DLD1 (cell line): Measurements from ENCODE around the gene S1PR1.
"Not testable (repeated sequence)": the region's sequence is repeated elsewhere in the genome, so short reads cannot be mapped to it uniquely, and the experiment has no call there.

Source experiments
- in situ Hi-C: cut with HindIII; loops from 2 replicates; pipeline ENCODE4 v1.10.0; 2017; ENCODE audit warnings: low sequenced_read_pairs

S1PR1 gene

DNA sequence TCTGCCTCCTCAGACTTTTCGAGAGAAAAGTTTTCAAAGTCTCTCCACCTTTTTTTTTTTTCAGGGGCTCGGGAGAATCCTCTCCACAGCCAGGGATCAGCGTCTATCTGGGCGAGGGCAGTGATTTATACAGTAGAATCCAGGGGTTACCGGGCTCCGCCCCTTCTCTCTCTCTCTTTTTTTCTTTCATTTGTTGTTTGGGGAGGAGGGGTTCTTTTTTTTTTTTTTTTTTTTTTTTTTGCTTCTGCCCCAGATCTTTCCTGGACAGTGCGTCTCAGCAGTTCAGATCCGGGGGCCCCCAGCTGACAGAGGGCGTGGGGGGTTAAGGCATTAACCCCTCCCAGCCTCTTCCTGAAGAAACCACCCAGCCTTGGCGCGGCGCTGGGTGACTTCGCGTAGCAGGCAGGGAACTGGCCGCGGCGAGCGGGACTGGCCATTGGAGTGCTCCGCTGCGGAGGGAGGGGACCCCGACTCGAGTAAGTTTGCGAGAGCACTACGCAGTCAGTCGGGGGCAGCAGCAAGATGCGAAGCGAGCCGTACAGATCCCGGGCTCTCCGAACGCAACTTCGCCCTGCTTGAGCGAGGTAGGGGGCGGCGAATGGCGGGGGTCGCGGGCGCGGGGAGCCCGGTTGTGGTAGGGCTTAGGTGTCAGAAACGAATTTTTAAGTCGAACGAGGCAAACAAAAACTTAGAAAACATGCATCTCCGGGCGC is at the start of gene S1PR1:
TSS of gene S1PR1 (plus strand) at position 504 of the 713 bp plus-strand sequence. CDS start 1,966 bp downstream, outside the sequence.
- in situ Hi-C loops = no loop called here

GRCh38 chr1:101187297-101187696 is 49.5 kb upstream of the S1PR1 start:
- in situ Hi-C loops = no loop called here

DNA sequence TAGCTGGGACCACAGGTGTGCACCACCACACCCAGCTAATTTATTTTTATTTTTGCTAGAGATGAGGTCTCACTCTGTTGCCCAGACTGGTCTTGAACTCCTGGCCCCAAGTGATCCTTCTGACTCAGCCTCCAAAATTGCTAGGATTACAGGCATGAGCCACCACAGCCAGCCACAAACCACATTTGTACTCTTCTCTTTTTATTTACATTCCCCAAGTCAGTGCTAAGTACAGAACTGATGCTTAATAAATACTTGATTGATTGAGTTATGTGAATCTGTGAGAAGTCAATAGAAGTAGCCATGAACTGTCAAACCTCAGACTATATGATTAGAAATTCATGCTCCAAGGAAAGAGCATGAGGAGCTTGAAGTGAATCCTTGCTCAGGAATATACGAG is 48.5 kb upstream of the S1PR1 start:
- in situ Hi-C loops = no loop called here

GRCh38 chr1:101188968-101189367 is 47.9 kb upstream of the S1PR1 start:
- in situ Hi-C loops = not testable (repeated sequence)

DNA sequence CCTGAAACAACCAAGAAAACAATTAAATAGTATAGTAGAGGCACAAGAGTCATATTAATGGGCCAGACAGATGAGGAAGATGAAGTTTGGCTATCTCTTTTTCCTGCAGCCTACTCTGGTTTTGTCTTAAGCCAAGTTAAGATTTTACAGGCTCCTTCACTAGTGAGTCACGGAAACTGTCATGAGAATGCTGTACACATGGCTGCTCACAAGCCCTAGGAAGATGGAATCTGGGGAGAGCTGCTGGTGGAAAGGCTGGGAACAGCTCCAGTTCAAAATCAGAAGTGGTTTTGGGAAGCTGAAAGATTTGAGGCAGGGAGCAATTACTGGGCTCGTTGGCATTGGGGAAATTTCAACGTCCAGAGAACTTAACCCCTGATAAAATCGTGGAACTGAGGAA is 46.4 kb upstream of the S1PR1 start:
- in situ Hi-C loops = no loop called here

DNA sequence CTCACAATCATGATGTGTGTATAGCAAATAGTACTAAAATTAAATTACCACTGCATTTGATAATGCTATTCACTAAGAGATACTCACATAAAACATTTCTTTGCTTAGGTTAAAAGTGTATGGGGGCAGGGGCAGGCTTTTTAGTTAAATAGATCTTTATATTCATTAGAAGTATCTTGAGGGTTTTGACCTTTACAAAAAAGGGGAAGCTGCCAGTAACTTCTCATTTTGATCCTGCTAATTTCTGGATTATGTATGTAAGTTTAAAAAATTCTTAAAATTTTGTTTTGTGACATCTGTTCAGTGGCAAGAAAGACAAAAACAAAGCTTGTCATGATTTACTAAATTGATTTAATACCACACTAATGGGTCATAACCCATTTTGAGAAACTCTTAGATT is 45.8 kb upstream of the S1PR1 start:
- in situ Hi-C loops = no loop called here

DNA sequence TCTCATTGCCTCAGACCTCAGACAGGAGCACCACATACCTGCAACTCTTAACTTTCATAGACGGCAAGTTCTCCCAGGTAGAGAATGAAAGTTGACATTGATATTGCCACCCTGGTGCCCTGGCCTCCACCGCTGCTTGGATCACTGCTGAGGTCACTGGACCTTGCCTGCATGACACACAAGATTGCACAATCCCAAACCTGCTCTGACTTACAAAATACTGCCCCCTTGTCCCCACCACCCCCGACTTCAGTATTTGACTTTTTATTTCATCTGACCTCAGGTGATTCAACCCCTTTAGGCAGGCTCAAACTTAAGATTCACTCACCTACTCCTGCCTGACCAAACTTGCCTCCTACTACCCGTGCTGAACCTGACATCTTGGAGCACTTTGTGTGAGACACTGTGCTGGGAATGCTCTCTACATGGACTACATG is 43.1 kb upstream of the S1PR1 start:
- in situ Hi-C loops = no loop called here

- in situ Hi-C loops = no loop called here
Observed at GRCh38 chr1:101194746-101195145, 42.1 kb upstream of the S1PR1 start.

DNA sequence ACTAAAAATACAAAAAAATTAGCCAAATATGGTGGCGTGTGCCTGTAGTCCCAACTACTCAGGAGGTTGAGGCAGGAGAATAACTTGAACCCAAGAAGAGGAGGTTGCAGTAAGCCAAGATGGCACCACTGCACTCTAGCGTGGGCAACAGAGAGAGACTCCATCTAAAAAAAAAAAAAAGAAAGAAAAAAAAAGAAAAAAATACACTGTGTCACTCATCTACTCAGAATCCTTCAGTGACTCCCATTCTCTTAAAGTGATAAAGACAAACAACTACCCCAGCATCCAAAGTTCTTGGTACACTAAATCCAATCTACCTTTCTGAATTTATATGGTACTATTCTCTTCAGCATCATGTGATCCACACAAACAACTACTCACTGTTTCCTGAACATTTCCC is 40.2 kb upstream of the S1PR1 start:
- in situ Hi-C loops = no loop called here

DNA sequence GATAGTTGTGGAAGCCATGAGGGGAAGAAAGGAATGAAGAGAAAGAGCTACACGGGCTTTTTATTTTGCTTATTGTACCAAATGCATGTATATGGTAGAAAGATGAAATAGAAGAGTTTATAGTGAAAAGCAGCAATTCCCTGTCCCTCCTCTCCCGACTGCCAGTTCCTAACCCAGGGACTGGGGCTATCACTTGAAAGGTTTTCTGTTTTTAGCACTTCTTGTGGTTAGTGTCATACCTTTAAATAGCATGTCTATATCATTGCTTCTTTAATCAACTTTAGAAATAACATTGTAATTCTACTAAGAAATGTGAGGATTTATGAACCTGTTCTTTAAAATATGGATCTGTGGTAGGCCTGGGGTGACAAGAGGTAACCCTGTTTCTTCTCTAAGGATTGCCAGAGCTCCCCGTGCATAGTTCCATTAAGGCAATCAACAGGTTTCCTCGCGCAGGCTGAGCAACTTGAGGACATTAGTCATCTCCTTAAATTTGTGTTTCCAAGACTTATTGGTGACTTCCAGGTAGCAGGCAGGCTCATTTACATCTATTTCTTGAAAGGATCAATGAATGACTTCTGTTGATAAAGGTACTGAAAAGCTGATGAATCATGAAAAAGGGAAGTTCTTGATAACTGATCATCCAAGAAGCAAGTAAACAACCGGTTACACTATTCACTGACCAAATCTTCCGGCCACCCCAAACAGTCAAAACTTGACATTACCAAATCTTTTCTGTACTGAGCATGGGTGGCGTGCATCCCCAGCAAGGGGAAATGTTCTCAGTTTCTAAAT is 37.8 kb upstream of the S1PR1 start:
- in situ Hi-C loops = no loop called here

GRCh38 chr1:101199637-101199982 is 37.2 kb upstream of the S1PR1 start:
- in situ Hi-C loops = no loop called here

DNA sequence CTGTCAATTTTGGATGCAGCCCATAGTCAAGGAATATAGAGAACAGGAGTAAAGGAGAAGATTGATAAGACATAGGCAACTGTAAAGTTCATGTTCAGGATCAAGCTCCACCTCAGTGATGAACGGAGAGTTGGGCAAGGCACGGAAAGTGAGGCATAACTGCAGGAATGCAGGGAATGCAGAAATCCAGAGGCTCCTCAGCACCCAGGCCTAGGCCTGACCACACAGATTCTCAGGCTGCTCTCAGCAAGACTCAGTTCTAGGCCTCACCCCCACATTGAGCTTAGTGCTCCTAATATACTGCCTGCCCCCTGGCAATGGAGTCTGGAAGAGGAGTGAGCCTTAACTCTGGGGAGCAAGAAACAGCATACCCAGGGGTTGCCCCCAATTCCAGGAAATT is 36.3 kb upstream of the S1PR1 start:
- in situ Hi-C loops = no loop called here

DNA sequence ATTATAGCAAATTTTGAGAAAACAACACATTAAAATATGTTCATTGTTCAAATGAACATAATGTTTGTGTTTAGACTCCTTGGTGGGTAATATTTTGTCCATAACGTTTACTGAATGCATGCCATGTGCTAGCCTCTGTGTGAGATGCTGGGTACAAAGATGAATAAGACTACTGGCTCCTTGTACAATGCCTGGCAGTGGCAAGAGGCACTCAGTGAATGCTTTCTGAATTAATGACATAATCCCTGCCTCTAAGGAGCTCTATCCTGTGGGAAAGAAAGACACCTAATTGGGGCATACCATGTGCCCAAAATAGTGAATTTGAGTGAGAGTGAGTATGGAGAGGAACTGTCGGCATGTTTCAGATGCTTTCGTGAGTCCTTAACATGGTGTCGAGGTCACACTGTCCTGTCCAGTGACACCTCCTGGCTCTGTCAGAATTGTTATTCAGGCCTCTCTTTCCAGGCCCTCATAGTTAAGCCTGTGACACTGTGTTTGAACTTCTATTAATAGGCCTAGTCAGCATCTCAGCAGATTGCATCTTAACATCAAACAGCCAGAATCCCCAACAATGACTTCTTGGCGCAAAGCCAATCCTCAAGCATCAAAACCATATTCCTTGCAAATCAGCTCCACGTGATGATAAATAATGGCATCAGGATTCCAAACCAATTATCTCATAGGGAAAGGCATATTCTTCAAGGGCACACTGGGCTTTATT is 32.8 kb upstream of the S1PR1 start:
- in situ Hi-C loops = no loop called here

GRCh38 chr1:101205457-101205856 is 31.4 kb upstream of the S1PR1 start:
- in situ Hi-C loops = no loop called here

- in situ Hi-C loops = not testable (repeated sequence)
Observed at GRCh38 chr1:101206139-101206538, 30.7 kb upstream of the S1PR1 start.

DNA sequence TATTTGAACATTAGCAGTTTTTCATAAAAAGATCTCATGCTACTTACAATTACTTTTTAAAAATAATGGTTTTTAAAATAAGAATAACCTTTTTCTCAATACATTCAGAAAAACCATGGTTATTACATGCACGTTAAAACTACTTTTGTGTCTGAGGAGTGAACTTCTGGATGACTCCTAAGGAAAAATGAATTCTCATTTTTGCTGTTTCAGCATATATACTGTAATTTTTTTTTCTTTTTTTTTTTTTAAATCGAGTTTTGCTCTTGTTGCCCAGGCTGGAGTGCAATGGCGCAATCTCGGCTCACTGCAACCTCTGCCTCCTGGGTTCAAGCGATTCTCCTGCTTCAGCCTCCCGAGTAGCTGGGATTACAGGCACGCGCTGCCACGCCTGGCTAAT is 29.5 kb upstream of the S1PR1 start:
- in situ Hi-C loops = not testable (repeated sequence)

DNA sequence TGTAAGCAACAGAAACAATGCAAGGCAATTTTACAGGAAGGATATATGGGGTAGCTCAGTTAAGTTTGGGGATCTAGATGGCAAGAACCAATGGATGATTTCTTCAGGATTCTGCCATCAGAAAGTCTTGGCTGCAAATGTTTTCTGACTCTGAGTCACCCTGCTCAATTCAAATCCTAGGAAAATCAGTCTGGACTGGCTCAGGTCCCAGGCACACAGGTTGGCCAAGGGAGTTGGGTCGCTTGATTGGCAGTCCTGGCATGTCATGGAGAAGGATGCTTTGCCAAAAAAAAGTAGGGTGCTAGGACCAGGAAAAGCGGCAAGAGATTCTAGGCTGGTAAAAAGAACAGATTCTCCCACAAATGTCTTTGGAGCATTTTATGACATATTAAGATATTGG is 28.9 kb upstream of the S1PR1 start:
- in situ Hi-C loops = no loop called here

DNA sequence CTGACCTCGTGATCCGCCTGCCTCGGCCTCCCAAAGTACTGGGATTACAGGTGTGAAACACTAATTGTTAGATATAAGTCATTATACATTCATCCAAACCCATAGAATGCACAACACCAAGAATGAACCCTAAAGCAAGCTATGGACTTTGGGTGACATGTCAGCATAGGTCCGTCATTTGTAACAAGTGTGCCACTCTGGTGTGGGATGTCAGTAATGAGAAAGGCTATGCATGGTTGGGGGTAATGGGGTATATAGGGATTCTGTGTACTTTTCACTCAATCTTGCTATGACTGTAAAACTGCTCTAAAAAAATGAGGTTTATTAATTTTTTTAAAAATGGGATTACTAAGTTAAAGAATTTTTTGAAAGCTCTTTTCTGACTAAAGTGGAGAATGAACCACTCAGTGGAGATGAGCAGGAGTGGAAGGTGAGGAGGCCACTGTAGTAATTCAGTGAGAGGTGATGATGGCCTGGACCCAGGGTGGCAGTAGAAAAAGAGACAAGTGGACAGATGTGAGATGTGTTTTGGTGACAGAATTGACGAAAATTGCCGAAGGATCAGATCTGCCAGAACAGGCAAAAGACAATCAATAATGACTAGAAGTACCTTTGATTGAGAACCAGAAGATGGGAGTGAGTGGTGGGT is 21.3 kb upstream of the S1PR1 start:
- in situ Hi-C loops = no loop called here

- in situ Hi-C loops = no loop called here
Observed at GRCh38 chr1:101216623-101217022, 20.2 kb upstream of the S1PR1 start.

DNA sequence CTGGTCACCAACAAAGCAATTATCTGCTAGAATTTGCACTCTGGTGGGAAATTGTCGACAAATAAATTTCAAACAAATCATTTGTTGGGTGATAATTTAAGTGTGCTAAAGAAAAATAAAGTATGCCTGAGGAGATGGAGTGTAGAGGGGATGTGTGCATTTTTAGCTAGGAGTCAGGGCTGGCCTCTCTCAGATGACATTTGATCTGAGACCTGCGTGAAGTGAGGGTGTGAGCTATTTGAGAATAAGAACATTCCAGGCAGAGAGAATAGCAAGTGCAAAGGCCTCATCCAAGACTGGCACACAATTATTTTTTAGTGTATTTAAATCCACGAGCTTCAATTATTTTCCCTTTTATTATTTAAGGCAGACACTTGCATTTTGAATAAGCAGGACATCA is 19.7 kb upstream of the S1PR1 start:
- in situ Hi-C loops = no loop called here

GRCh38 chr1:101218968-101219367 is 17.9 kb upstream of the S1PR1 start:
- in situ Hi-C loops = not testable (repeated sequence)
